HuH-7.5 (cell line): ENCODE data around the gene IQGAP2.

Experiments used
- DNase-seq: peaks from one replicate; pipeline ENCODE4 v3.0.0; 2011; ENCODE audit warnings: low spot score

The IQGAP2 gene

GRCh38 chr5:76690704-76691466 is 287.8 kb downstream of the IQGAP2 start:
- no peak for DNase-seq

- DNase-seq: no peak
These were observed 288.6 kb downstream of the IQGAP2 start for GRCh38 chr5:76691467-76692273.

- no peak for DNase-seq
These were observed 289.1 kb downstream of the IQGAP2 start for GRCh38 chr5:76692274-76692540.

- DNase-seq: no peak
These were observed 289.6 kb downstream of the IQGAP2 start for GRCh38 chr5:76692651-76693050.

GRCh38 chr5:76693141-76693540 is 290.1 kb downstream of the IQGAP2 start:
- DNase-seq: no peak

GRCh38 chr5:76694317-76694716 is 291.2 kb downstream of the IQGAP2 start:
- DNase-seq: no peak

GRCh38 chr5:76695346-76695745 is 292.3 kb downstream of the IQGAP2 start:
- no peak for DNase-seq

GRCh38 chr5:76696251-76696650 is 293.2 kb downstream of the IQGAP2 start:
- DNase-seq: no peak

GRCh38 chr5:76697670-76698069 is 294.6 kb downstream of the IQGAP2 start:
- no peak for DNase-seq

GRCh38 chr5:76700571-76700970 is 297.5 kb downstream of the IQGAP2 start:
- DNase-seq: no peak

GRCh38 chr5:76701298-76701697 is 298.2 kb downstream of the IQGAP2 start:
- no peak for DNase-seq

- no peak for DNase-seq
These were observed 300.6 kb downstream of the IQGAP2 start for GRCh38 chr5:76703707-76704106.

GRCh38 chr5:76704131-76704663 is 301.1 kb downstream of the IQGAP2 start:
- DNase-seq: no peak

- DNase-seq: no peak
These were observed 302.5 kb downstream of the IQGAP2 start for GRCh38 chr5:76705574-76705973.

- no peak for DNase-seq
These were observed 306.7 kb downstream of the IQGAP2 start for GRCh38 chr5:76709762-76710161.

GRCh38 chr5:76710991-76711390 is 307.9 kb downstream of the IQGAP2 start:
- DNase-seq: no peak

GRCh38 chr5:76714751-76715485 is 311.8 kb downstream of the IQGAP2 start:
- DNase-seq: peak; percentile 39

- peak; percentile 43 for DNase-seq
These were observed 312.3 kb downstream of the IQGAP2 start for GRCh38 chr5:76715486-76715735.

- peak; percentile 61 for DNase-seq
These were observed 312.8 kb downstream of the IQGAP2 start, which contains the start of gene F2R for GRCh38 chr5:76715736-76716455. F2R (plus strand) TSS chr5:76716126; CDS start chr5:76716308, 182 bp downstream.

GRCh38 chr5:76716456-76717157 is 313.5 kb downstream of the IQGAP2 start:
- DNase-seq: peak; percentile 22
